ENCODE measurements around the gene HIP1R. TPM values are rescaled to one million over a fixed set of nuclear protein-coding genes. Genes with fewer than 3 reads are reported as not detected.

HIP1R gene
- polyA plus RNA-seq, 3 donors: 0.09 to 0.60 TPM; not detected in 1

- H3K9ac ChIP-seq (ENCODE audit: insufficient read depth, low read length, poor library complexity, severe bottlenecking): no peak overlapping the region
- H3K9me3 ChIP-seq (replicated peaks in 1 of 2; ENCODE audit: control insufficient read depth in 1 of 2, insufficient read depth in 1 of 2, low read length in 2 of 2): no peaks in the 10 kb centered on the region
- H3K4me3 Mint-ChIP-seq: no peak overlapping the region
- peaks cover 3% of the 10 kb centered on the region for H3K4me1 Mint-ChIP-seq
- peaks cover 0 to 7% of the 10 kb centered on the region in 2 donors for H3K4me1 ChIP-seq (ENCODE audit: control insufficient read depth in 1 of 2, insufficient read depth in 2 of 2, low read length in 2 of 2)
- no peak overlapping the region for H3K27ac ChIP-seq (ENCODE audit: low read depth in 1 of 2, low read length in 2 of 2)
- no peak for TF ChIP-seq CTCF (IDR thresholded peaks at IDR 0.05)
- peaks cover 53 to 65% of the 10 kb centered on the region in 2 donors for H3K36me3 Mint-ChIP-seq
- no peak overlapping the region for H3K4me3 ChIP-seq (replicated peaks in 1 of 3; ENCODE audit: low read depth in 2 of 3, low read length in 3 of 3)
- H3K27ac Mint-ChIP-seq: peak overlapping the region in 3 of 7 donors; percentile 31 to 81 (median 68)
- WGBS (ENCODE audit: insufficient coverage): 96% methylated on average over 3 of the region's 5 CpGs
- intact Hi-C loops (cut with micrococcal nuclease): no loop called here
- H2AFZ ChIP-seq (ENCODE audit: insufficient read depth, low read depth, low read length, poor library complexity, severe bottlenecking): no peak overlapping the region
- H3K79me2 ChIP-seq (ENCODE audit: insufficient read depth, low read length): peaks cover 16% of the 10 kb centered on the region
- H3K9me3 Mint-ChIP-seq: peaks cover 0 to 2% (median 0%) of the 10 kb centered on the region in 7 donors
- H3K27me3 ChIP-seq (ENCODE audit: control insufficient read depth in 2 of 2, insufficient read depth in 2 of 2, low read length in 2 of 2): no peaks in the 10 kb centered on the region
- no peak for DNase-seq
- peaks cover 0 to 2% (median 2%) of the 10 kb centered on the region in 3 donors for H3K27me3 Mint-ChIP-seq (ENCODE audit: low read depth in 3 of 3)
- H3K4me2 ChIP-seq (replicated peaks; ENCODE audit: extremely low read depth, low read length, poor library complexity, severe bottlenecking): no peak overlapping the region
- peaks cover 77% of the 10 kb centered on the region for H4K20me1 ChIP-seq (ENCODE audit: insufficient read depth, low read length)
- H3K36me3 ChIP-seq (replicated peaks in 1 of 2; ENCODE audit: control insufficient read depth in 1 of 2, insufficient read depth in 2 of 2, low read length in 2 of 2): peaks cover 48 to 63% of the 10 kb centered on the region in 2 donors
These were observed 29.6 kb downstream of the HIP1R start for GRCh38 chr12:122864894-122865253.

GRCh38 chr12:122865268-122866231 lies 30.3 kb downstream of the HIP1R start:
- WGBS (ENCODE audit: insufficient coverage): 87% methylated on average over 41 of the region's 43 CpGs
- H3K36me3 Mint-ChIP-seq: peaks cover 59 to 72% of the 10 kb centered on the region in 2 donors
- H2AFZ ChIP-seq (ENCODE audit: insufficient read depth, low read depth, low read length, poor library complexity, severe bottlenecking): no peak overlapping the region
- no peak overlapping the region for H3K4me2 ChIP-seq (replicated peaks; ENCODE audit: extremely low read depth, low read length, poor library complexity, severe bottlenecking)
- H3K9ac ChIP-seq (ENCODE audit: insufficient read depth, low read length, poor library complexity, severe bottlenecking): no peak overlapping the region
- H3K9me3 Mint-ChIP-seq: peaks cover 0 to 2% (median 0%) of the 10 kb centered on the region in 7 donors
- no peak overlapping the region for H3K4me3 ChIP-seq (replicated peaks in 1 of 3; ENCODE audit: low read depth in 2 of 3, low read length in 3 of 3)
- DNase-seq: no peak
- peaks cover 80% of the 10 kb centered on the region for H4K20me1 ChIP-seq (ENCODE audit: insufficient read depth, low read length)
- no peak overlapping the region for H3K4me3 Mint-ChIP-seq
- H3K27me3 ChIP-seq (ENCODE audit: control insufficient read depth in 2 of 2, insufficient read depth in 2 of 2, low read length in 2 of 2): no peaks in the 10 kb centered on the region
- H3K79me2 ChIP-seq (ENCODE audit: insufficient read depth, low read length): peaks cover 23% of the 10 kb centered on the region
- peak overlapping the region in 1 of 7 donors; percentile 81 for H3K27ac Mint-ChIP-seq
- H3K9me3 ChIP-seq (replicated peaks in 1 of 2; ENCODE audit: control insufficient read depth in 1 of 2, insufficient read depth in 1 of 2, low read length in 2 of 2): no peaks in the 10 kb centered on the region
- H3K27me3 Mint-ChIP-seq (ENCODE audit: low read depth in 3 of 3): peaks cover 0 to 2% (median 2%) of the 10 kb centered on the region in 3 donors
- H3K4me1 ChIP-seq (ENCODE audit: control insufficient read depth in 1 of 2, insufficient read depth in 2 of 2, low read length in 2 of 2): peaks cover 7 to 10% of the 10 kb centered on the region in 2 donors
- no peak overlapping the region for H3K27ac ChIP-seq (ENCODE audit: low read depth in 1 of 2, low read length in 2 of 2)
- TF ChIP-seq CTCF (IDR thresholded peaks at IDR 0.05): peak; percentile 53
- peaks cover 51 to 69% of the 10 kb centered on the region in 2 donors for H3K36me3 ChIP-seq (replicated peaks in 1 of 2; ENCODE audit: control insufficient read depth in 1 of 2, insufficient read depth in 2 of 2, low read length in 2 of 2)
- peaks cover 10% of the 10 kb centered on the region for H3K4me1 Mint-ChIP-seq
- intact Hi-C loops (cut with micrococcal nuclease): no loop called here

Data from CD14-positive monocyte (primary cell).